Stomach (tissue), 4 donors: ENCODE data around the gene FHL2.

ENCODE experiments used
- CTCF ChIP-seq, 7 experiments: fragments of 450-650 bp in 4 of 7; fragments of 200-600 bp in 3 of 7; sonication (generic) in 3 of 7; IDR thresholded peaks; one replicate each; pipeline ENCODE4 v1.5.1; 2016 to 2019; ENCODE audit warnings: antibody characterized with exemption in 7 of 7, control low read depth in 2 of 7, mild to moderate bottlenecking in 1 of 7
- EP300 ChIP-seq: sonication (generic); formaldehyde crosslinking; IDR thresholded peaks from one replicate; pipeline ENCODE4 v1.6.1; 2017; ENCODE audit warnings: antibody characterized with exemption
- POLR2AphosphoS5 ChIP-seq, 3 donors: sonication (generic); formaldehyde crosslinking; IDR thresholded peaks; one replicate each; pipeline ENCODE4 v1.6.1; 2016; ENCODE audit warnings: antibody characterized with exemption in 3 of 3

GRCh38 chr2:105407946-105408743 is 9.3 kb upstream of the FHL2 start:
- no peak for TF ChIP-seq POLR2AphosphoS5 (IDR thresholded peaks at IDR 0.05)
- TF ChIP-seq CTCF (IDR thresholded peaks at IDR 0.05), result no peak
- TF ChIP-seq EP300, result no peak
